GM12878 (cell line): ENCODE measurements around the gene GCA. TPM values are rescaled to one million over a fixed set of nuclear protein-coding genes. Genes with fewer than 3 reads are reported as not detected.

ENCODE experiments used
- BHLHE40 ChIP-seq, 2 experiments: fragments of 450-650 bp in 1 of 2; IDR thresholded peaks; 2 replicates each; pipeline ENCODE4 v1.6.1; 2011 to 2017; ENCODE audit warnings: low read depth in 2 of 2, borderline replicate concordance in 1 of 2, improper control_type of control experiment in 1 of 2, low read length in 1 of 2, mild to moderate bottlenecking in 1 of 2
- BRCA1 ChIP-seq: IDR thresholded peaks from 2 replicates; pipeline ENCODE4 v1.6.1; 2011; ENCODE audit warnings: low read depth, low read length, improper control_type of control experiment
- CREM ChIP-seq: IDR thresholded peaks from 2 replicates; pipeline ENCODE4 v1.6.1; 2014; ENCODE audit warnings: antibody characterized with exemption, low read depth
- ELK1 ChIP-seq: IDR thresholded peaks from 2 replicates; pipeline ENCODE4 v1.6.1; 2012; ENCODE audit warnings: low read depth, low read length, improper control_type of control experiment
- GABPA ChIP-seq: IDR thresholded peaks from 2 replicates; pipeline ENCODE4 v1.6.1; 2014; ENCODE audit warnings: antibody characterized with exemption, low read depth, mild to moderate bottlenecking, inconsistent platforms
- HCFC1 ChIP-seq: fragments of 150-350 bp; IDR thresholded peaks from 2 replicates; pipeline ENCODE4 v1.6.1; 2014; ENCODE audit warnings: low read length
- IKZF1 ChIP-seq: fragments of 450-650 bp; conservative IDR thresholded peaks from 2 replicates; pipeline ENCODE4 v1.6.1; 2017; ENCODE audit warnings: antibody characterized with exemption, mild to moderate bottlenecking
- MEF2A ChIP-seq: IDR thresholded peaks from 2 replicates; pipeline ENCODE4 v1.6.1; 2011; ENCODE audit warnings: low read depth, mild to moderate bottlenecking, low read length, moderate library complexity; ENCODE audit not compliant: insufficient read depth
- MEF2B ChIP-seq: fragments of 450-650 bp; IDR thresholded peaks from 2 replicates; pipeline ENCODE4 v1.6.1; 2018; ENCODE audit warnings: mild to moderate bottlenecking, moderate library complexity; ENCODE audit not compliant: partially characterized antibody, poor library complexity, severe bottlenecking
- PAX5 ChIP-seq: IDR thresholded peaks from 2 replicates; pipeline ENCODE4 v1.6.1; 2011; ENCODE audit warnings: low read depth, low read length, borderline replicate concordance
- RAD21 ChIP-seq: IDR thresholded peaks from 2 replicates; pipeline ENCODE4 v1.6.1; 2011; ENCODE audit warnings: mild to moderate bottlenecking, low read depth, low read length, moderate library complexity; ENCODE audit not compliant: insufficient read depth
- RB1 ChIP-seq: fragments of 450-650 bp; formaldehyde crosslinking; IDR thresholded peaks from 2 replicates; pipeline ENCODE4 v1.6.1; 2017; ENCODE audit warnings: mild to moderate bottlenecking, borderline replicate concordance
- REST ChIP-seq: IDR thresholded peaks from 2 replicates; pipeline ENCODE4 v1.6.1; 2012; ENCODE audit warnings: mild to moderate bottlenecking, low read depth, low read length
- SKIL ChIP-seq: fragments of 450-650 bp; IDR thresholded peaks from 2 replicates; pipeline ENCODE4 v1.6.1; 2017; ENCODE audit warnings: mild to moderate bottlenecking, low read depth, inconsistent platforms; ENCODE audit not compliant: poor library complexity, severe bottlenecking
- SMAD5 ChIP-seq: IDR thresholded peaks from 2 replicates; pipeline ENCODE4 v1.6.1; 2016; ENCODE audit warnings: antibody characterized with exemption, low read depth
- SMC3 ChIP-seq: IDR thresholded peaks from 2 replicates; pipeline ENCODE4 v1.6.1; 2011; ENCODE audit warnings: low read length, improper control_type of control experiment, borderline replicate concordance
- ZNF217 ChIP-seq: fragments of 450-650 bp; IDR thresholded peaks from 2 replicates; pipeline ENCODE4 v1.6.1; 2017; ENCODE audit warnings: antibody characterized with exemption, mild to moderate bottlenecking
- ZNF384 ChIP-seq: IDR thresholded peaks from 2 replicates; pipeline ENCODE4 v1.6.1; 2012; ENCODE audit warnings: low read depth, mild to moderate bottlenecking, low read length, improper control_type of control experiment, borderline replicate concordance
- polyA plus RNA-seq, 11 experiments: library from polyadenylated mRNA; depleted of rRNA in 4 of 11; unstranded in 6 of 11; stranded (reverse) in 5 of 11; fragments of >200 nt; fragmentation: Nextera tagmentation in 4 of 11; fragmentation: Illumina TruSeq in 1 of 11; extraction: Ambion mirVana in 4 of 11; extraction: Trizol in 1 of 11; gene quantifications; 1 replicate in 1 of 11; 2 replicates in 10 of 11; pipeline versions ENCODE4 v1.2.1 to v1.2.3, GENCODE V29; 2011 to 2016; ENCODE audit warnings: inconsistent platforms in 2 of 11, missing spikeins in 2 of 11, low read depth in 1 of 11
- total RNA-seq, 4 experiments: library from RNA; depleted of rRNA in 3 of 4; stranded (reverse); fragments of >200 nt in 3 of 4; fragmentation: Illumina TruSeq in 1 of 4; extraction: Trizol in 1 of 4; gene quantifications; 2 replicates each; pipeline versions ENCODE4 v1.2.1 to v1.2.3, GENCODE V29; 2013 to 2021
- TF ChIP-seq, protein P1 (sequence below): IDR thresholded peaks from 2 replicates; pipeline ENCODE4 v1.6.1; 2011; ENCODE audit warnings: low read depth, mild to moderate bottlenecking, low read length, moderate library complexity, borderline replicate concordance; ENCODE audit errors: extremely low read depth
- TF ChIP-seq, protein P2 (sequence below): fragments of 450-650 bp; IDR thresholded peaks from 2 replicates; pipeline ENCODE4 v1.6.1; 2017; ENCODE audit warnings: mild to moderate bottlenecking, moderate library complexity

The GCA gene
- total and polyA plus RNA-seq, 10 of the 15 experiments (the other 5 are each of a cell fraction or from before 2014, with no cell fraction given): 20.6 to 81.9 (median 32.0) TPM

GRCh38 chr2:162333968-162334367, 10.0 kb upstream of the GCA start (continued):
- TF ChIP-seq MEF2A (no peak), RB1 (no peak), BHLHE40 (IDR thresholded peaks at IDR 0.05; ENCODE audit: borderline replicate concordance in 1 of 2, low read depth in 2 of 2, low read length in 1 of 2) (no peak), ZNF217 (no peak), ZNF384 (no peak), SKIL (no peak), CREM (no peak), SMC3 (peak; percentile 51; the same call in 1 of the 2 replicates), ELK1 (no peak), HCFC1 (no peak), REST (no peak), SMAD5 (no peak), BRCA1 (no peak), GABPA (no peak), RAD21 (peak; percentile 71), IKZF1 (peak; percentile 43; the same call in 1 of the 2 replicates), PAX5 (no peak), MEF2B (no peak)
- TF ChIP-seq, protein P1, sequence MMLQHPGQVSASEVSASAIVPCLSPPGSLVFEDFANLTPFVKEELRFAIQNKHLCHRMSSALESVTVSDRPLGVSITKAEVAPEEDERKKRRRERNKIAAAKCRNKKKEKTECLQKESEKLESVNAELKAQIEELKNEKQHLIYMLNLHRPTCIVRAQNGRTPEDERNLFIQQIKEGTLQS: no peak
- TF ChIP-seq, protein P2, sequence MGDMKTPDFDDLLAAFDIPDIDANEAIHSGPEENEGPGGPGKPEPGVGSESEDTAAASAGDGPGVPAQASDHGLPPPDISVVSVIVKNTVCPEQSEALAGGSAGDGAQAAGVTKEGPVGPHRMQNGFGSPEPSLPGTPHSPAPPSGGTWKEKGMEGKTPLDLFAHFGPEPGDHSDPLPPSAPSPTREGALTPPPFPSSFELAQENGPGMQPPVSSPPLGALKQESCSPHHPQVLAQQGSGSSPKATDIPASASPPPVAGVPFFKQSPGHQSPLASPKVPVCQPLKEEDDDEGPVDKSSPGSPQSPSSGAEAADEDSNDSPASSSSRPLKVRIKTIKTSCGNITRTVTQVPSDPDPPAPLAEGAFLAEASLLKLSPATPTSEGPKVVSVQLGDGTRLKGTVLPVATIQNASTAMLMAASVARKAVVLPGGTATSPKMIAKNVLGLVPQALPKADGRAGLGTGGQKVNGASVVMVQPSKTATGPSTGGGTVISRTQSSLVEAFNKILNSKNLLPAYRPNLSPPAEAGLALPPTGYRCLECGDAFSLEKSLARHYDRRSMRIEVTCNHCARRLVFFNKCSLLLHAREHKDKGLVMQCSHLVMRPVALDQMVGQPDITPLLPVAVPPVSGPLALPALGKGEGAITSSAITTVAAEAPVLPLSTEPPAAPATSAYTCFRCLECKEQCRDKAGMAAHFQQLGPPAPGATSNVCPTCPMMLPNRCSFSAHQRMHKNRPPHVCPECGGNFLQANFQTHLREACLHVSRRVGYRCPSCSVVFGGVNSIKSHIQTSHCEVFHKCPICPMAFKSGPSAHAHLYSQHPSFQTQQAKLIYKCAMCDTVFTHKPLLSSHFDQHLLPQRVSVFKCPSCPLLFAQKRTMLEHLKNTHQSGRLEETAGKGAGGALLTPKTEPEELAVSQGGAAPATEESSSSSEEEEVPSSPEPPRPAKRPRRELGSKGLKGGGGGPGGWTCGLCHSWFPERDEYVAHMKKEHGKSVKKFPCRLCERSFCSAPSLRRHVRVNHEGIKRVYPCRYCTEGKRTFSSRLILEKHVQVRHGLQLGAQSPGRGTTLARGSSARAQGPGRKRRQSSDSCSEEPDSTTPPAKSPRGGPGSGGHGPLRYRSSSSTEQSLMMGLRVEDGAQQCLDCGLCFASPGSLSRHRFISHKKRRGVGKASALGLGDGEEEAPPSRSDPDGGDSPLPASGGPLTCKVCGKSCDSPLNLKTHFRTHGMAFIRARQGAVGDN: no peak
